Kasumi-1 (cell line): ENCODE measurements around the gene PEAR1.
"Not testable (repeated sequence)": the region's sequence is repeated elsewhere in the genome, so short reads cannot be mapped to it uniquely, and the experiment has no call there.

Experiments
- DNase-seq, 2 experiments: peaks; one replicate each; lab custom pipeline; 2025; lab: John Stamatoyannopoulos, UW

The PEAR1 gene

DNA sequence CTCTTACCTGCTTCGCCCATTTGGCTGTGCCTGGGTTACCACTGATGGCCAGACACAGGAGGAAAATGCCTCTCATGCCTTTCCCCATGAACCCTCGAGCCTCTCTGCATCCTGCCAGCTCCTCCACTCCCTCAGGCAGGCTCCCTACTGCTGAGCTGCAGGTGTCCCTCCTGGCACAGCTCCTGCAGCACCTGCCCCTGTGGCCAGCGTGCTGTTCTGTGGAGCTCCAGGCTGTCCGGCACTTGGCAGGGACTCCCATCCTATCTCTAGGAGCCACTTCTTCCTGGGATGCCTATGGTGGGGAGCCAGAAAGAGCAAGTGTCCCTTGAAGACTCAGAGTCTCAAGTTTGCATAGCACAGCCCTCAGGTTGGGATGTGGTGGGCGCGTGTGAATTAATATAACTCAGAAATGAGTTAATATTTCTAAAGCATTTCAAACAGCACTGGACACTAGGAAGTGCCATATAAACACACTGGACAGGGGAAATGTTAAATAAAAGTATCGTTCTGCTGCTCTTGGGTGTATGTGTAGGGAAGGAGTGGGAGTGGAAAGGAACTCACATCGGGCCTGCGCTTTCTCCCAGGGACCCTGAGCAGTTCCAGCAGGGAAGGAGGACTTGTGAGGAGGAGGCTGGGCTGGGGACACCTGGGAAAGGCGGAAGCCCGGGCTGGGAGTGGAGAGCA lies 29.6 kb downstream of the PEAR1 start:
- DNase-seq = no peak

DNA sequence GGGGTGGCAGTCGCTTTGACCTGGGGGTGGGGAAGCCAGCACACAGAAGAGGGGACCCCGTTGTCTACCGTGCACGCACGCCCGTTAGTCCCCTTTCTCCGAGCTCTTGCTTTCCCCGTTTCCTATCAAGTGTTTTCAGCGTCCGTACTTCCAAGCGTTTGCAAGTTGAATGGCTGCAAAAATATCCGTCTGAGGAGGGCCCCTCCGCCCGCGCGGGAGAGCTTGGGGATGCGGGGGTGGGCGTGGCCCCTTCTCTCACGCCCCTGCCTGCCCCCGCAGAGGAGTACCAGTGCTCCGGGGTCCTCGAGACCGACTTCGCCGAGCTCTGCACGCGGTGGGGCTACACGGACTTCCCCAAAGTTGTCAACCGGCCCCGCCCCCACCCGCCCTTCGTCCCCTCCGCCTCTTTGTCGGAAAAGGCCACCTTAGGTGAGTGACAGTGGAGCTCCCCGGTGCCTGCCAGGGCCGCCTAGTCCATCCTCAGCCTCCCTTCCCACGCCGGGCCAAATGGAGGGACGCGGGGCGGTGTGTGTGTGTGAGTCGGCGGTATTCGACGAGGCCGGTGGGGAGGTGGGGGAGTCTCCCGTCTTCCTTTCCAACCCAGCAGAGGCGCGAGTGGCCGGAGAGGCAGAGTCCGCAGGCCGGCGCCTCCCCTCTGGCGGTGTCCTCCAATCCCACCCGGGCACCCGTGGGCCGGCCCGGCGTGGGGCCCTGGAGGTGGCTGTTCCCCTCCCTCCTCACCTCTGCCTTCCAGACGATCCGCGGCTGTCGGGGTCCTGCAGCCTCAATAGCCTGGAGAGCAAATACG lies 30.4 kb downstream of the PEAR1 start:
- no peak for DNase-seq

DNA sequence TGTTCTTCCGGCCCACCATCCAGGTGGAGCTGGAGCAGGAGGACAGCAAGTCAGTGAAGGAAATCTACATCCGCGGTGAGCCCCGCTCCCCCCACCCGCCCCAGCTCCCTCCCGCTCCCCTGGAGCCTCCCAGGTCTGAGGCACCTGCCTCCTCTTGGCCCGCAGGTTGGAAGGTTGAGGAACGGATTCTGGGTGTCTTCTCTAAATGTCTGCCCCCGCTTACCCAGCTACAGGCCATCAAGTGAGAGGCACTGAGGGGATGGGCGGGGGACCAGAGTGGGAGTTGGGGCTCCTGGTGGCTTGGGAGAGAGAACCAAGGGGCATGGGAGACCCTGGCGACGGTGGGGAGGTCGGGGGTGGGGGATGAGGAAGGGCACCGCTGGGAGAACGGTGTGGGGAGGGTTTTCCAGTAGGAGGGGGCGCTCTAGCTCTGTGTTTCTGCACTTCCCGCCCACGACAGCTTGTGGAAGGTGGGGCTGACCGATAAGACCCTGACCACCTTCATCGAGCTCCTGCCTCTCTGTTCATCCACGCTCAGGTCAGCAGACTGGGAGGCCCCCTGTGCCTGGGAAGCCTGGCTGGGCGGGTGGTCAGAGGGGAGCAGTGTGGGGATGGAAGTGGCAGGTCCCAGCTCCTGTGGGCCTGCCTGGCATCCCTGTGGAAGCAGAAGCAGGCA lies 31.1 kb downstream of the PEAR1 start:
- DNase-seq = no peak

DNA sequence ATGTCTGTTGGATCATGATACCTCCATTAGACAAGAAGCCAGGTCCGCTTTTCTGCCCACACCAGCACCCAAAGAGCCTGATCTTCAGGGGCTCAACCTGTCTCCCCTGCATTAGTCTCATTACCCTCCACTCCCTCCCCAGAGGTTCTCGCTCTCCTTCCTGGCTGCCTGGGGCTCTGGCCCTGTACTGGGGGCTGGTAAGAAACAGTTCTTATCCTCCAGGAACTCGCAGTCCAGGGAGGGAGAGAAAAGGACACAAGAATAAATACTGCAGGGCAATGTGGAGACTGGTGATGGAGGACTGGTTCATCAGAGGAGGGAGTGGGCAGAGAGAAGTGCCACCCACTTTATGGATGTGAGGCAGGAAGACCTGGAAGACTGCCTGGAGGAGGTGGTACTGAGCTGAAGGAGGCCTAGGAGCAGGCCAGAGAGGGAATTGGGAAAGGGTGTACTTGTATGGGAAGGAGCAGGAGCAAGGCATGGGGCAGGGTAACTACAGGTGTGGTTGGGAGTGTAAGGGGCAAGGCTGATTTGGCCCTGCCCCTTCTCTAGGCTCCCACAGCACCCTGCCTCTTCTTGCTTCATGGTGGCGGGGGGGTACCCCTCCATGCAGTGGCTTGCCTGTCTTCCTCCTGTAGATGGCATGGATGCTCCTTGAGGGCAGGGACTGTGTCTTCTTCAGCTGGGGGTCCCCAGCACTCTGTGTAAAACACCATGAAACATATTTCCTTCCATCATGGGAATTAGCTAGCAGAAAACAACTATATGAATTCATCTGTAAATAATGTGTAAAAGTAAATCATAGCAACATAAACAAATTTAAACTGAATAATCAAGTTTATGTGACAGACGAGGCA lies 31.9 kb downstream of the PEAR1 start:
- DNase-seq = no peak

GRCh38 chr1:156926175-156926574 lies 32.7 kb downstream of the PEAR1 start:
- peak; percentile 29 to 58 for DNase-seq

GRCh38 chr1:156926695-156927094 lies 33.2 kb downstream of the PEAR1 start:
- not testable (repeated sequence) for DNase-seq

DNA sequence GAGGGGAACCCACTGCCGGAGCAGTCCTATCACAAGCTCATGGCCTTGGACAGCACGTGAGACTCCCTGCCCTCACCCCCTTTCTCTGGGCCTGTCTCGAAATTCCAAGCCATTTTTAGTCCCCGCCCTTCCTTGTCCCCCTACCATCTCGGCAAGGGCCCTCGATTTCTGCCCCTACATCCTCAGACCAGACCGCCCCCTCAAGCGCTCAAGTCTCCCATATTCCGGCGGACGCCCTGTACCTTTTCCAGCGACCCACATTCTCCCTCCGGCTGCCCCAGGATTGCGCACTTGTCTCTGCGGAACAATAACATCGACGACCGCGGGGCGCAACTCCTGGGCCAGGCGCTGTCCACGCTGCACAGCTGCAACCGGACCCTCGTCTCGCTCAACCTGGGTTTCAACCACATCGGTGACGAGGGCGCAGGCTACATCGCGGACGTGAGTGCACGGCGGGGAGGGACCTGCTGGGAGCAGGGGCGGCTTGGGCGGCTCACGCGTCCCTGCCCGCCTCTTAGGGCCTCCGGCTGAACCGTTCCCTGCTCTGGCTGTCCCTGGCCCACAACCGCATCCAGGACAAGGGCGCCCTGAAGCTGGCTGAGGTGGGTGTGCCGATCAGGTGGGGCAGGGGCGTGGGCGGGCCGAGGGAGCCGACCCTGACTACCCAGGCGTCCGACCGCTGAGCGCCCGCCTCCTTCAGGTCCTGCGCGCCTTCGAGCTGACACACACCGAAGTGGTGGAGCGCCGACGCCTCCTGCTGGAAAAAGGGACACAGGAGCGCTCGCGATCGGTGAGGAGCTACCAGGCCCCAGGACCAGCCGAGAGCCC lies 33.9 kb downstream of the PEAR1 start:
- DNase-seq = peak; percentile 64 to 70

GRCh38 chr1:156928043-156928602 lies 34.6 kb downstream of the PEAR1 start:
- peak in 1 of 2 experiments; percentile 48 for DNase-seq

DNA sequence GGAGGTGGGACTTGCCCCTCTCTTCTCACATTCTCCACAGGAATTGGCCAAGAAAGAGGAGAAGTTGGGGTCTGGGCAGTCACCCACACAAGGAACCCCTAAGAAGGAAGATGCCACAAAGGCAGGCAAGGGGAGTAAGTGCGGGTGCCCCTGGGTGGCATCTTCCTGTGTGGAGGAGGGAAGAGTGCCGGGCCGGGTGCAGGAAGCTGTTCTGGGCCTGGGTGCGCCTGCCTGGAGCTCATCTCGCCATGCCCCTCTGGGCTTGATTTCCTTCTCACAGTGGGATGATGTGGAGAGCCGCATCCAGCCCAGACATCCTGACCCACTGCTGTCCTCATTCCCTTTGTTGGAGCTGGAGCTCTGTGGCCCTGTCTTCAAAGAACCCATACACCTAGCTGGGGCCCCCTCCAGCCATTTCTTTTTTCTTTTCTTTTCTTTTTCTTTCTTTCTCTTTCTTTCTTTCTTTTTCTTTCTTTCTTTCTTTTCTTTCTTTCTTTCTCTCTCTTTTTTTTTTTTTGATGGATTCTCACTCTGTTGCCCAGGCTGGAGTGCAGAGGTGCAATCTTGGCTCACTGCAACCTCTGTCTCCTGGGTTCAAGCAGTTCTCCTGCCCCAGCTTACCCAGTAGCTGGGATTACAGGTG lies 36.2 kb downstream of the PEAR1 start:
- no peak for DNase-seq

DNA sequence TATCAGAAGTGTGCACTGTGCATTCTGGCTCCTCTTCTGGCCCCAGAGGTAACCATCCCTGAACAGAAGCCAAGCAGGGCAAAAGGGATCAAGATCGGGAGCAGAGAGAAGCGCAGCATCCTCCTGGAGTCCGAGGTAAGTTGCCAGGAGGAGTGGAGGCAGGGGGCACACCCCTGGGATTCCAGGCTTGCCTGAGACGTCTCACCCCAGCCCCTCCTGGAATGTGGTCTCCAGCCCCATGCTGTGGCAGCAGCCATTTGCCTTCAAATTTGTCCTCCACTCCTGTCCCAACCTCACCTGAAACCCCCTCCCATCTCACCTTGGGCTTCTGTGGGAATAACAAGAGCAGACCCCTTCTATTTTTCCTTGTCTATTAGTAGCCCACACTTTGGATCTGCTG lies 37.0 kb downstream of the PEAR1 start:
- DNase-seq = no peak

DNA sequence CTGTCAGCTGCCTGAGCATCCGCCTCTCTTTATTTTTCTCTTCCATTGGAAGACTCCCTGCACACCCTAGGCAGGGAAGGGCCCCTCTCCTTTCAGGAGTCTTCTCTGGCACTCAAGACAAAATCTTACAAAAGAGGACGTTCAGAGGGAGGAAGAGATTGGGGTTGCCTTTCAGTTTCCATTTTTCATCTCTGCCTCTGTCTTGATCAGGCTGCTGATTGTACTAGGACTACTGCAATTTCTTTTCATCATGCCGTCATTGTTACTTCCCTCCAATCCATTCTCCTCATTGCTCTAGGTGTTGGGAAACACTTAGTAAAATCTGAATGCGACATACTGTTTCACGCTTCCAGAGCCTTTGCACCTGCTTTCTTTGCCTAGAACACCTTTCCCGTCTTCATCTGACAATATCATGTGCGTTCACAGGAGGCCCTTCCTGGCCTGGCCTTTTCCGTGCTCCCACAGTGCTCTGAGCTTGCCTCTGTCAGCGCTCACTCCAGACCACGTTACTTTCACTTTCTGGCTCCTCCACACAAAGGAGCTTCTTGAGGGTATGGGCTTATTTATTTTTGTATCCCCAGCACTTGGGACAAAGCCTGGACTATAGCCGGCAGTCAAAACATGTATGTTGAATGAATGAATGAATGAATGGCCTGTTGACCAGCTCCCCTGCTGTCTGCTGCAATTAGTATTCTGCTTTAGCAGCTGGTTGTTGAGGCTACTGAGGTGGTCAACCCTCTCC lies 37.9 kb downstream of the PEAR1 start:
- DNase-seq = no peak

GRCh38 chr1:156931974-156932710 lies 38.6 kb downstream of the PEAR1 start:
- DNase-seq = no peak

GRCh38 chr1:156933136-156933535 lies 39.6 kb downstream of the PEAR1 start:
- no peak for DNase-seq

GRCh38 chr1:156935505-156936128 lies 42.1 kb downstream of the PEAR1 start:
- no peak for DNase-seq

DNA sequence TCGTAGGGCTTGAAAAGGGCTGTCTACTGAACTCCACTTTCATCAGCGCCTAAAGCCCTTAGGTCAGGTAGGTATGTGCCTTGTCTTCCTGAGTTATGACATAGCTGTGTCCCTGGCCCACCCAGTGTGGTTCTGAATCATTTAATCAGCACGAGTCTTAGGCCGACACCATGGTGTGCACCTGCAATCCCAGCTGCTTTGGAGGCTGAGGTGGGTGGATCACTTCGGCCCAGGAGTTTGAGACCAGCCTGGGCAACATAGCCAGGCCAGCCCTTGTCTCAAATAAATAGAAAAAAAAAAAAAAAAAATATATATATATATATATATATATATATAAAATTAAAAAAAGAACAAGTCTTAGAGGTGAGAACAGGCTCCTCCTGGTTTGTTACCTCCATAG lies 42.7 kb downstream of the PEAR1 start:
- no peak for DNase-seq

DNA sequence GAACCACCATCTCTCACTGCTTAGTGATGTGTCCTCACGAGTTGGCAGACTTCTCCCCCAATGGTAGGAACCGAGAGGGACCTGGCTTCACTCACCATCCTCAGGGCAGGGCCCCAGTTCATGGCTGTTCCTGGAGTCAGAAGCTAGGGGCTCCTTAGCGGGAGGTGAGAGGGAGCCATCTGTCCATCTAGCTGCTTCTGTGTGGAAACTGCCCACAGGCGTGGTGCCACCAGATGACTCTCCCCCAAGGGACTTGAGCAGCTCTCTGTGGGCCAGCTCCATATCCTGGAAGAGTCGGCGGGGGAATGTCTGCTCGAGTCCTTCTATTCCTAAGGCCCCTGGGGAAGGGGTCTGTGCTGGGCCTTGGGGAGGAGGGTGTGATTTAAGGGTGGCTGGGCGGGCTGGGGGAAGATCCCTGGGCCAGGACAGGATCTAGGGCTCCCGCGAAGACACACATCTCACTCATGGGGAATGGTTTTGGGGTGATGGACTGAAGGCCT lies 43.3 kb downstream of the PEAR1 start:
- DNase-seq = no peak

GRCh38 chr1:156937883-156938282 lies 44.4 kb downstream of the PEAR1 start:
- DNase-seq = no peak

DNA sequence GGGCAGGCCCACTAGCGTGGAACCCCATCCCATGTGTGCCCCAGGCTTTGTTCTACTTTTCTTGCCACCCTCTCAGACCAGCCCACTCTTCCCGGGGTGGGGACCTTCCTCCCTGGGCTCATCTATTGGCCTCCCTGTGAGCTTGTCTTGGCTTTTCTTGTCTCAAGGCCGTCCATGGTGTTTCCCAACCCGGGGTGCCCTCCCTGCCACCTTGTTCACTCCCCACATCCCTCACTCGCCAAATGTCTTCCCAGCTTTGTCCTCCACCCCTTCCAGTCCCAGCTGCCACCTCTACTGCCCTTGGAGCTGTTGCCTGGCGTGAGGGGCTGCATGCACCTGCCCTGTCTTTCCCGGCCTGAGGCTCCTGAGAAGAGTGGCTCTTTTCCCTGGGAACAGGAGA lies 45.3 kb downstream of the PEAR1 start:
- no peak for DNase-seq
